OCI-LY1 (cell line): ENCODE results near the gene FUT1.

ENCODE experiments used
- CTCF ChIP-seq: fragments of 200-600 bp; sonication (generic), shearing (Covaris generic); IDR thresholded peaks from 2 replicates; pipeline ENCODE4 v1.5.1; 2017; ENCODE audit warnings: mild to moderate bottlenecking, antibody characterized with exemption, low read length, moderate library complexity, mixed read lengths
- EZH2 ChIP-seq: fragments of 200-600 bp; sonication (generic), shearing (Covaris generic); IDR thresholded peaks from 2 replicates; pipeline ENCODE4 v1.8.0; 2017; ENCODE audit warnings: borderline replicate concordance, mixed run types, mild to moderate bottlenecking, antibody characterized with exemption, low read length, moderate library complexity, mixed read lengths

- TF ChIP-seq CTCF = no peak
- TF ChIP-seq EZH2 = no peak
These were observed 44.0 kb upstream of the FUT1 start for GRCh38 chr19:48796298-48797083.
